GM19035 (cell line): ENCODE data around the gene ABLIM1.

Experiments
- ATAC-seq: cut with Tn5 transposase; IDR thresholded peaks from one replicate; pipeline ENCODE4 v1.9.1; 2021; ENCODE audit not compliant: unreplicated experiment

The ABLIM1 gene

GRCh38 chr10:114498413-114499111 lies 159.5 kb downstream of the ABLIM1 start:
- peak; percentile 61 for ATAC-seq

DNA sequence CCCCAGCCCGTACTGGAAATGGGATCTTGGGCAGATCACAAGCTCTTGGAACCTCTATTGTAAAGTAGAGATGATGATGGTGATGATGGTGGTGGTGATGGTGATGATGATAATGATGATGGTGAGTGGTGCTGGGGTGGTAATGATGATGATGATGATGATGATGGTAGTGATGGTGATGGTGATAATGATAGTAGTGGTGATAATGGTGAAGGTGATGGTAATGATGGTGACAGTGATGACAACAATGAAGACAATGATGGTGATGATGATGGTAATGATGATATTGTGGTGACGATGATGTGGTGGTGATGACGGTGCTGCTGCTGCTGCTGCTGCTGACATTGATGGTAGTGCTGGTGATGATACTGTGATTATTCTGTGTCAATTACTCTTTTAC lies 162.8 kb downstream of the ABLIM1 start:
- no peak for ATAC-seq

DNA sequence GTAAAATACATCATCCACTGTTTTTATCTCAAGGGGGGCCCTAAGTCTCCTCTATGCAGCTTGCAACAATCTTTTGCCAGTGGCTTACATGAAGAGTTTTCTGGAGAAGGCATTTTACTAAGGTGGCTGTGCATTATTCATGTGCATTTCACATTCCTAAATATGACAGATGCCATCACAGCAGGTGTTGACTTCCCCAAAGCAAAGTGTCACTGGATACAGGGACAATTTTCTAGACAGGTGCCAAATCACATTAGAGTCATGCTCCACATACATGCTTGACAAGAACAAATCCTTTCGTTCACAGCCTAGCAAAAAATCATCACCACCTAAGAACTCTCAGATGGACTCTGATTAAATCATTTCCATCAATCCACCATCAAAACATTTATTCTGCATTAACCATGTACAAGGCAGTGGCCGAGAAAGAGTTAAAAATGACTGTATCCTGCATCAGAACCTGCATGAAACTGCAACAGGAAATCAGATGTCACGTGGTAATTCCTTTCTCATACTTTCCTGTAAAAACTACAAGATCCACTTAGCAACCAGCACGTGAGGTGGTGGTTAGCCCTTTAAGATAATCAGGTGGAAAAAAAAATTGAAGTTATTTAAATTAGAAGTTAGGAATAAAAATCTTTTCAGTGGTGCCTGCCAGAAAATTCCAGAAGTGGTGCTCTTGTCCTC lies 165.6 kb downstream of the ABLIM1 start:
- ATAC-seq = no peak

- ATAC-seq = no peak
These were observed 166.1 kb downstream of the ABLIM1 start for GRCh38 chr10:114491933-114492332.

- ATAC-seq = no peak
These were observed 166.7 kb downstream of the ABLIM1 start for GRCh38 chr10:114491419-114491818.

DNA sequence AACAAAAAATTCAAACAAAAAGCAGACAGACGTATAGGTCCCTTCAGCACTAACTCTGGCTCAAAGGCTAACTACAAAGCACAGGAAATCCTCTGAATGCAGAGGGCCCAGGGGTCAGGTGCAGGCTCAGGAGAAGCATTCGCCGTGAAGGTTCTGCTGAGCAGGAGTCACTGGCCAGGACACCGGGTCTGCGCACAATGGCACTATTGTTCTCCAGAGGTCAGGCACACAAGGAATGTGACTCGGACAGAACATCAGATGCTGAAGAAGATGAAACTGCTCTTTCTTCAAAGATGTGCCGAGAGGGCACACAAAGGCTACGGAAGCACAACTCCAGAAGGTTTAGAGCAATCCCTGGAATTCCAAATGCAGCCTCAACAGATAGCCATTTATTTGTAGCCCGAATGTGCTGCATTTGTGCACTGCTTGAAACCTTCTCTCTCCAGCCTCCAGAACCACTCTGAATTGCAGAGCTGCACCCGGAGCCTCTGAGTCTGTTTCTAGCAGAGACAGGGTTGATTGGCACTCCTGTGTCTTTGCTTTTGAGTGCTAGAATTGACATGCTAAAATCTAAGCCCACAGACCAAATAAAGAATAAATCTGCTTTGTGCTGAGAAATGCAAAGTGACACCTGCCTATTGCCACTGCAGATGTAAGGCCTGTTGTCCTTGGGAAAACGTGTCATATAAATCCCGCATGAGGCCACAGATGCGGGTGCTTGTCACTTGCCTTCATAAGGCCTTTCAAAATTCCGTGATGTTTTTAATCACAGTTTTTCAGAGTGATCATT lies 168.4 kb downstream of the ABLIM1 start:
- no peak for ATAC-seq

DNA sequence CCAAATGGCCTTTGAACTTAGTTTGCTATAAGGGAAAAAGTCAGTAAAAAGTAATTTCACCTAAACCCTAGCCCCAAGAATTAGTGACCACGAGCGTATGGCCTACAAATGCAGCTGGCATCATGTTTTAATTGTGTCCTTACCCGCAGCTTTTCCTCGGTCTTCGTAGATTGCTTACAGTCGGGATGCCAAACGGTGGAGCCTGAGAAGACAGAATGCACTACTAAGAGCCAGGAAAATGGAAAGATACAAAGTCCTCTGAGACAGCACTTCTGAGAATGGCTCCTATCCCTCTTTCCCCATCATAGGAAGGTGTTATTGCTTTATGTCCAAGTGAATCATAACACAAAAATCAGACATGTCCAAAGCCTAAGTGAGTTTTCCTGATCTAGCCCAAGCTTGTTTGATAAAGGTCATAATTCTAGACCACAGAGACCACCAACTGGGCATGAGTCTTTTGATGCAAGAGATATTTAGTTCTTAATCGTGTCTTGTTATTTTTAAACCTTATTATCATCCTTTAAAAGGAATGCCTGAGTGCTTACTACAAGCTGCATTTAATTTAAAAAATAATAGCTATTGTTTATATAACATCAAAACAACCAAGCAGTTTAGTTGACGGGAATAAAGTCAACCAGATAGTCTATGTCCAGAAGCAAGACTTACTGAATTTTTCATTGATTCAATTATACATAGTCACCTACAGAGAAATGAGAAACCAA lies 170.1 kb downstream of the ABLIM1 start:
- no peak for ATAC-seq

DNA sequence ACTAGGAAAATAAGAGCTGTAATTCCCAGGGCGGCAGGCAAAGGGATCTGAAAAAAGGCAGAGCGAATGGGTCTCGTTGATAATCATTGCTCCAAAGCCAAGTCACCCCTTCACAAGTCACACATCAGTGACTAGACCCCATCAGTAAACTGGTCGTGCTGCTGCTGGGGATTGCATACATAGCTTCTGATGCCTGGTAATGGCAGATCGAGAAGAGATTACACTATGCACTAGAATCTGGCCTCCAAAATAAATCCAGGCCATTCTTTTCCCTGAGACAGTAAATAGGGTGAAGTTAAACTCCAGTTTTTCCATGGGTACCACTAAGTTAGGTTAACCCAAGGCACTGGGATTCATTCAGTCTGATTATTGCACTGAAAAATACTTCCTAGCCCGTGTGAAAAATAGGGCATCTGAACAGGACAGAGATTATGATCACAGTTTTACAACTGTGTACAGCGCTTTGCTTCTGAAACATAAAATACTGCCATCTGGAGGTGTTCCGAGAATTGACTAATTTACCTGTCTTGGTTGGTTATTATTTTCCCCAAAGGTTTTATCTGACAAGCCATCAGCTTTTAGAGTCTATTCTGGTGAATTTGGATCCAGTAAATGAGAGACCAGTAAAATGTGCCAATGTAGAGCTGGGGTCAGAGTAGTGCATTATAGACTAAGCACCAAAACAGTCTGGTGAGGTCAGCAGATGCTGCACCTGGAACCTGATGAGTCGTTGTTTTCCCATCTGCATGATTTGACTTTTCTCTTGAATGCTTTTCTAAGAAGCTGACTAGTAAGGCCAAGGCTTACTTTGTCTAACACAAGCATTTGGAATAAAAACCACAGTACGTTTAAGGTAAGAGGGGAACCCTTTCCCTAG lies 170.9 kb downstream of the ABLIM1 start:
- ATAC-seq = no peak

GRCh38 chr10:114485696-114486400 lies 172.2 kb downstream of the ABLIM1 start:
- ATAC-seq = no peak

GRCh38 chr10:114483575-114483974 lies 174.5 kb downstream of the ABLIM1 start:
- ATAC-seq = no peak

DNA sequence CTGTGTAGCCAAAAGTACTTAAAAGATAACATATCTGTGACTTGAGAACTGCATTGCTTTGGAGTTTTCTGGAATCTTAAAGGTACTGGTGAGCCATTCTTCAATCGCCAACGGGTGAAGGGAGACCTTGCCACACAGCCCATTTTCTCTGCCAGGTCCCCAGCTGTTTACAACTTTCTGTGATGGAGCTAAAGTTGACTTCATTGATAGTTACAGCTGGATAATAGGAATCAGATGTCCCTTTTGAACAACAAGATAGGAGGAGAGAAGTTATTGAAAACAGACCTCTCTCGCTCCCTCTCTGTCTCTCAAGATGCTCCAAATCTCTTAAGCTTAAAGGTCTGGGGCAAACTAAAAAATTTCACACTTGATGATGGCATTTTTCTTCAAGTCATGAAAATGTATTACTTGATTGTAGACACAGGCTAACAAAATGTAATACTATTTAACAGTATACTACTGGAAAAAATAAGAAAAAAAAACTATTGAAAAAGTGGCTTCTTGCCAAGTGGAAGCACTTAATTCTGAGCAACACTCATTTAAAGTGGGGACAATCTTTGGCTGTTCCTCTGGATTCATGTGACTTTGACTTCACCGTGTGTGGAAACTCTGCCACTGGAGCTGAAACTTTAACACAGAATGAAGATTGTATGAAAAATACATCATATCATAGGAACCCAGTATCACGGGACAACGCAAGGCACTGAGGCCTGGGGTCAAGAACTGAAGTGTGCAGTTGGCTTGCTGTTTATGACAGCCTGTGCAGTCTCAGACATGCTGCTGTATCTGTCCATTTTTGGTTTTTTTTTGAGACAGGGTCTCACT lies 175.4 kb downstream of the ABLIM1 start:
- no peak for ATAC-seq

GRCh38 chr10:114481055-114481454 lies 177.0 kb downstream of the ABLIM1 start:
- ATAC-seq = no peak

- ATAC-seq = no peak
These were observed 178.2 kb downstream of the ABLIM1 start for GRCh38 chr10:114479836-114480235.

DNA sequence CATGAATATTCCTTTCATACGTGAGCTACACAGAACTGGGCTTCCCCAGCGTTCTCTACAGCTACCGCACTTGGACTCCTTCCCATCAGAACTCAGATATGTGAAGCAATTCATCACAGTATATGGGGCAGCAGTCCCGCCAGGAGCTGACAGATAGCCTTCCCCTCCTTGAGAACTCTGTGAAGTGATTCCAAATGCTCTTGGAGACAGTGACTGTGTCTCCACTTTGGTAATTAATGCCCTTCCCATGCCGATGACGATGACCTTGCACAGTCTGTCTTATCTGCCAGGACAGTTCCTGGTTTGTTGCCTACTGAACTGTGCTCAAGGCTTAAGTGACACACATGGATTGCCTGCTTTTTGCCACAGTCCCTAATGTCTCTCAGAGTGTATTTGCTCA lies 178.8 kb downstream of the ABLIM1 start:
- no peak for ATAC-seq

GRCh38 chr10:114478281-114478680 lies 179.8 kb downstream of the ABLIM1 start:
- ATAC-seq = no peak

- no peak for ATAC-seq
These were observed 180.8 kb downstream of the ABLIM1 start for GRCh38 chr10:114477285-114477684.

GRCh38 chr10:114474989-114475388 lies 183.1 kb downstream of the ABLIM1 start:
- ATAC-seq = no peak

DNA sequence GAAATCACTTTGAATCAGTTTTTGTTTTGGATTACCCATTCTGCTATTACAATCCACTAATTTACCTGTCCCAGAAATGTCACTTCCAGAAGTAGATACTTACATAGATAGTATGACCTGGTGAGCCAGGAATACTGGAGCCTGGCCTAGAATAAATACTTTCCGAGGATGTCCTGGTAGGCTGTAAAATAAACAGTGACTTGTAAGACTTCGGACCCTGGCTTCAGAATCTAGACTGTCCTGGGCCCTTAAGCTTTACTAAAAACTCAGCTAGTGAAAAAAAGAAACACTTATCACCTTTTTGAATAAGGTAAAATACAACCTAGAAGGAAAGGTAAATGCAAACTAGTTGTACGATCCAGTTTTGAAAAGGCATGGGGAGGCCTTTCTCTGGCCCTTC lies 184.3 kb downstream of the ABLIM1 start:
- ATAC-seq = no peak

DNA sequence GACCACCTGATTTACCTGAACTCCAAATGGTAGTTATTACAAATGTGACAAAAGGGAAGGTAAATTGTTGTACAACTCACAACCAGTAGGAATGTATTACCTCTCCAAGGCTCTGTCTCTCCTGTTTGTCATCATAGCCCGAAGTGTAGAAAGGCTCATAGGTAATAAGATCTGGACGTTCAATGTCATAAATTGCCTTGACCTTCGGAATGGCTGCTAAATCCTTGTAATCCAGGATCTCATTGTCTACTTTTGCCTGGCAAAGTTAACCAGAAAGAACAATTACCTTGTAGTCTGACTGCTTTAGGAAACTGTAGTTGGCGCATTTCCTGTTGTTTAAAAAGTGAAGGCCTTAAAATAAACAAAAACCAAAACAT lies 185.2 kb downstream of the ABLIM1 start:
- no peak for ATAC-seq
